ENCODE data around the gene MAP4K3. TPM values are rescaled to one million over a fixed set of nuclear protein-coding genes. Genes with fewer than 3 reads are reported as not detected.

The MAP4K3 gene
- total and polyA plus RNA-seq, 9 of the 15 experiments (the other 6 are each of a cell fraction or from before 2014, with no cell fraction given), result 3.1 to 30.0 (median 16.9) TPM

DNA sequence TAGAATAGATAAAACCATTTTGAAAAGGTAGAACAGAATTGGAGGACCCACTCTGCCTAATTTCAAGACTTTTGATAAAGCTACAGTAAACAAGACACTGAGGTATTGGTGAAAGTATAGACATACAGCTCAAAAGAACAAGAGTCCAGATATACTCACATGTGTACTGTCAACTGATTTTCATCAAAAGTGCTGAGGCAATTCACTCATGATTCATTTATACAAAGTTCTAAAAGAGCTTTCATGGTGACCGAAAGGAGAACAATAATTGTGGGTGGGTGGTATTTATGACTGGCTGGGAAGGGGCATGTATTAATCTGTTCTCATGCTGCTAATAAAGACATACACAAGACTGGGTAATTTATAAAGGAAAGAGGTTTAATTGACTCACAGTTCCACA is 7.3 kb downstream of the MAP4K3 start:
- H3K4me2 ChIP-seq (ENCODE audit: insufficient read depth, low read length), result no peak overlapping the region
- BruUV-seq (replicated peaks), result no TSS peak
- no peak for DNase-seq (ENCODE audit: extremely low read depth in 1 of 4, low spot score in 3 of 4)
- ChIA-PET CTCF (ENCODE audit: low intra/inter-chr PET ratio) (no interaction called here), POLR2A (interaction anchor here (0.5 to 1.7 kb wide), 3 partner anchors 13 to 1020 kb away, joined by 3 to 5 read pairs (median 3); no protein-coding TSS in a partner anchor)
- WGBS (ENCODE audit: insufficient coverage, low coverage, missing lambda C conversion rate), result 83% methylated on average over 1 of the region's 1 CpG
- H3K9me3 ChIP-seq (replicated peaks; ENCODE audit: control insufficient read depth, insufficient read depth, low read depth, low read length), result no peaks in the 10 kb centered on the region
- H3K27me3 ChIP-seq (ENCODE audit: control insufficient read depth in 2 of 2, insufficient read depth in 2 of 2, low read length in 2 of 2), result no peaks in the 10 kb centered on the region
- intact Hi-C loops (cut with micrococcal nuclease) (loop anchor here (10.0 kb wide), 1 partner anchor 305 kb away; the partner anchor contains the start of gene SOS1), in situ Hi-C loops (cut with MboI) (no loop called here)
- no peak for FAIRE-seq
- no peak overlapping the region for H3K4me3 ChIP-seq
- no peaks in the 10 kb centered on the region for H3K9me1 ChIP-seq (ENCODE audit: control insufficient read depth, insufficient read depth, low read length)
- peaks cover 5 to 33% of the 10 kb centered on the region in 2 experiments; a peak in 4 of 5 replicates for H3K4me1 ChIP-seq (replicated peaks in 1 of 2; ENCODE audit: control insufficient read depth in 2 of 2, insufficient read depth in 2 of 2, low read length in 2 of 2)
- TF ChIP-seq, protein P1, sequence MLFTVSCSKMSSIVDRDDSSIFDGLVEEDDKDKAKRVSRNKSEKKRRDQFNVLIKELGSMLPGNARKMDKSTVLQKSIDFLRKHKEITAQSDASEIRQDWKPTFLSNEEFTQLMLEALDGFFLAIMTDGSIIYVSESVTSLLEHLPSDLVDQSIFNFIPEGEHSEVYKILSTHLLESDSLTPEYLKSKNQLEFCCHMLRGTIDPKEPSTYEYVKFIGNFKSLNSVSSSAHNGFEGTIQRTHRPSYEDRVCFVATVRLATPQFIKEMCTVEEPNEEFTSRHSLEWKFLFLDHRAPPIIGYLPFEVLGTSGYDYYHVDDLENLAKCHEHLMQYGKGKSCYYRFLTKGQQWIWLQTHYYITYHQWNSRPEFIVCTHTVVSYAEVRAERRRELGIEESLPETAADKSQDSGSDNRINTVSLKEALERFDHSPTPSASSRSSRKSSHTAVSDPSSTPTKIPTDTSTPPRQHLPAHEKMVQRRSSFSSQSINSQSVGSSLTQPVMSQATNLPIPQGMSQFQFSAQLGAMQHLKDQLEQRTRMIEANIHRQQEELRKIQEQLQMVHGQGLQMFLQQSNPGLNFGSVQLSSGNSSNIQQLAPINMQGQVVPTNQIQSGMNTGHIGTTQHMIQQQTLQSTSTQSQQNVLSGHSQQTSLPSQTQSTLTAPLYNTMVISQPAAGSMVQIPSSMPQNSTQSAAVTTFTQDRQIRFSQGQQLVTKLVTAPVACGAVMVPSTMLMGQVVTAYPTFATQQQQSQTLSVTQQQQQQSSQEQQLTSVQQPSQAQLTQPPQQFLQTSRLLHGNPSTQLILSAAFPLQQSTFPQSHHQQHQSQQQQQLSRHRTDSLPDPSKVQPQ (CRISPR knock-in tag; IDR thresholded peaks at IDR 0.05; ENCODE audit: borderline replicate concordance), result no peak
- no peak for TF ChIP-seq TCFL5 (CRISPR knock-in tag; conservative IDR thresholded peaks at IDR 0.05)
- peaks cover 5% of the 10 kb centered on the region; the same call in 1 of the 3 replicates for H3K36me3 ChIP-seq (ENCODE audit: control insufficient read depth, insufficient read depth, low read length)
- ATAC-seq, result no peak
- 0 out of 2 replicates have a peak, but pooled peaks cover 7% of the 10 kb centered on the region for H4K20me1 ChIP-seq (replicated peaks; ENCODE audit: control insufficient read depth, insufficient read depth, low read length)
- no peak overlapping the region for H2AFZ ChIP-seq (ENCODE audit: low read depth, low read length)
- peaks cover 100% of the 10 kb centered on the region for H3K79me2 ChIP-seq (ENCODE audit: control insufficient read depth, insufficient read depth, low read length)
- no peak overlapping the region for H3K9ac ChIP-seq (ENCODE audit: insufficient read depth in 1 of 2, low read depth in 2 of 2, low read length in 2 of 2)
- peak overlapping the region; percentile 3; the same call in 1 of the 3 replicates for H3K27ac ChIP-seq (ENCODE audit: extremely low read depth, low read depth, low read length)
